ENCODE measurements around the gene FTSJ1. TPM values are rescaled to one million over a fixed set of nuclear protein-coding genes. Genes with fewer than 3 reads are reported as not detected.
A peak's percentile ranks its signal among the peaks of the same experiment; 100 is the strongest.
"Not testable (repeated sequence)": the region's sequence is repeated elsewhere in the genome, so short reads cannot be mapped to it uniquely, and the experiment has no call there.

FTSJ1 gene
- 40.3 TPM for polyA plus RNA-seq (2013, experiment 1 of 2)
- polyA plus RNA-seq (2013, experiment 2 of 2), result 41.1 TPM

- under 1% methylated on average over 75 of the region's 75 CpGs for WGBS
- no peaks in the 10 kb centered on the region for H3K27me3 ChIP-seq (ENCODE audit: insufficient read depth, low read length)
These were observed at the start of gene FTSJ1 for GRCh38 chrX:48475774-48476577. Gene FTSJ1, plus strand, starts transcription at chrX:48476199. Its CDS starts 1,849 bp downstream, at chrX:48478048.

GRCh38 chrX:48427027-48427716 lies 48.8 kb upstream of the FTSJ1 start:
- not testable (repeated sequence) for H3K4me1 ChIP-seq (ENCODE audit: insufficient read depth, low read length); H3K9me3 ChIP-seq (ENCODE audit: insufficient read depth, low read depth, low read length); H3K27ac ChIP-seq (ENCODE audit: low read depth, low read length); H3K9ac ChIP-seq (ENCODE audit: low read depth, low read length); H3K27me3 ChIP-seq (ENCODE audit: insufficient read depth, low read length); H3K36me3 ChIP-seq (ENCODE audit: insufficient read depth, low read length); H3K4me3 ChIP-seq (ENCODE audit: low read length)
- no CpG with 5 or more reads among the region's 12 CpGs for WGBS

More at GRCh38 chrX:48475774-48476577, at the start of gene FTSJ1:
- H3K9me3 ChIP-seq (ENCODE audit: insufficient read depth, low read depth, low read length), result no peaks in the 10 kb centered on the region
- peaks cover 21% of the 10 kb centered on the region; the same call in 1 of the 2 replicates for H3K4me1 ChIP-seq (ENCODE audit: insufficient read depth, low read length)
- peak within 1 kb of the TSS; percentile 54 for H3K27ac ChIP-seq (ENCODE audit: low read depth, low read length)
- H3K9ac ChIP-seq (ENCODE audit: low read depth, low read length), result peak within 1 kb of the TSS; percentile 90
- peak within 1 kb of the TSS; percentile 99 for H3K4me3 ChIP-seq (ENCODE audit: low read length)
- H3K36me3 ChIP-seq (ENCODE audit: insufficient read depth, low read length), result peaks cover 11% of the 10 kb centered on the region

- 80% methylated on average over 3 of the region's 5 CpGs for WGBS
These were observed 46.4 kb upstream of the FTSJ1 start for GRCh38 chrX:48429606-48430005.

GRCh38 chrX:48430166-48430565 lies 45.8 kb upstream of the FTSJ1 start:
- not testable (repeated sequence) for H3K4me3 ChIP-seq (ENCODE audit: low read length); H3K27me3 ChIP-seq (ENCODE audit: insufficient read depth, low read length); H3K36me3 ChIP-seq (ENCODE audit: insufficient read depth, low read length); H3K9ac ChIP-seq (ENCODE audit: low read depth, low read length); H3K27ac ChIP-seq (ENCODE audit: low read depth, low read length); H3K9me3 ChIP-seq (ENCODE audit: insufficient read depth, low read depth, low read length); H3K4me1 ChIP-seq (ENCODE audit: insufficient read depth, low read length)
- 100% methylated on average over 1 of the region's 4 CpGs for WGBS

More at GRCh38 chrX:48429606-48430005, 46.4 kb upstream of the FTSJ1 start:
- not testable (repeated sequence) for H3K27me3 ChIP-seq (ENCODE audit: insufficient read depth, low read length); H3K9ac ChIP-seq (ENCODE audit: low read depth, low read length); H3K4me1 ChIP-seq (ENCODE audit: insufficient read depth, low read length); H3K4me3 ChIP-seq (ENCODE audit: low read length); H3K9me3 ChIP-seq (ENCODE audit: insufficient read depth, low read depth, low read length); H3K27ac ChIP-seq (ENCODE audit: low read depth, low read length); H3K36me3 ChIP-seq (ENCODE audit: insufficient read depth, low read length)

- not testable (repeated sequence) for H3K9ac ChIP-seq (ENCODE audit: low read depth, low read length); H3K4me3 ChIP-seq (ENCODE audit: low read length); H3K27ac ChIP-seq (ENCODE audit: low read depth, low read length); H3K36me3 ChIP-seq (ENCODE audit: insufficient read depth, low read length); H3K9me3 ChIP-seq (ENCODE audit: insufficient read depth, low read depth, low read length); H3K4me1 ChIP-seq (ENCODE audit: insufficient read depth, low read length); H3K27me3 ChIP-seq (ENCODE audit: insufficient read depth, low read length)
- 57% methylated on average over 13 of the region's 13 CpGs for WGBS
These were observed 42.3 kb upstream of the FTSJ1 start for GRCh38 chrX:48433713-48434112.

- H3K27me3 ChIP-seq (ENCODE audit: insufficient read depth, low read length); H3K4me3 ChIP-seq (ENCODE audit: low read length); H3K9ac ChIP-seq (ENCODE audit: low read depth, low read length); H3K4me1 ChIP-seq (ENCODE audit: insufficient read depth, low read length); H3K27ac ChIP-seq (ENCODE audit: low read depth, low read length); H3K36me3 ChIP-seq (ENCODE audit: insufficient read depth, low read length); H3K9me3 ChIP-seq (ENCODE audit: insufficient read depth, low read depth, low read length): not testable (repeated sequence)
- 95% methylated on average over 2 of the region's 6 CpGs for WGBS
These were observed 28.8 kb upstream of the FTSJ1 start for GRCh38 chrX:48447201-48447600.

- H3K36me3 ChIP-seq (ENCODE audit: insufficient read depth, low read length), result no peaks in the 10 kb centered on the region
- no peak overlapping the region for H3K4me3 ChIP-seq (ENCODE audit: low read length)
- no peaks in the 10 kb centered on the region for H3K27me3 ChIP-seq (ENCODE audit: insufficient read depth, low read length)
- H3K9ac ChIP-seq (ENCODE audit: low read depth, low read length), result no peak overlapping the region
- no peaks in the 10 kb centered on the region for H3K4me1 ChIP-seq (ENCODE audit: insufficient read depth, low read length)
- H3K27ac ChIP-seq (ENCODE audit: low read depth, low read length), result no peak overlapping the region
- H3K9me3 ChIP-seq (ENCODE audit: insufficient read depth, low read depth, low read length), result no peaks in the 10 kb centered on the region
These were observed 25.9 kb upstream of the FTSJ1 start for GRCh38 chrX:48450076-48450475.

GRCh38 chrX:48451708-48452107 lies 24.3 kb upstream of the FTSJ1 start:
- no peaks in the 10 kb centered on the region for H3K36me3 ChIP-seq (ENCODE audit: insufficient read depth, low read length)
- no peak overlapping the region for H3K27ac ChIP-seq (ENCODE audit: low read depth, low read length)
- H3K9me3 ChIP-seq (ENCODE audit: insufficient read depth, low read depth, low read length), result no peaks in the 10 kb centered on the region
- H3K4me1 ChIP-seq (ENCODE audit: insufficient read depth, low read length), result no peaks in the 10 kb centered on the region
- WGBS, result 72% methylated on average over 4 of the region's 4 CpGs
- H3K9ac ChIP-seq (ENCODE audit: low read depth, low read length), result no peak overlapping the region
- H3K27me3 ChIP-seq (ENCODE audit: insufficient read depth, low read length), result no peaks in the 10 kb centered on the region
- H3K4me3 ChIP-seq (ENCODE audit: low read length), result no peak overlapping the region

- Histone ChIP-seq H3K36me3 (ENCODE audit: insufficient read depth, low read length) (peaks cover 14% of the 10 kb centered on the region), H3K9me3 (ENCODE audit: insufficient read depth, low read depth, low read length) (no peaks in the 10 kb centered on the region), H3K27me3 (ENCODE audit: insufficient read depth, low read length) (no peaks in the 10 kb centered on the region), H3K4me3 (ENCODE audit: low read length) (no peak overlapping the region), H3K27ac (ENCODE audit: low read depth, low read length) (no peak overlapping the region), H3K9ac (ENCODE audit: low read depth, low read length) (no peak overlapping the region), H3K4me1 (ENCODE audit: insufficient read depth, low read length) (no peaks in the 10 kb centered on the region)
- WGBS, result 92% methylated on average over 4 of the region's 6 CpGs
These were observed 19.2 kb upstream of the FTSJ1 start for GRCh38 chrX:48456628-48457331.

GRCh38 chrX:48458711-48459110 lies 17.3 kb upstream of the FTSJ1 start:
- H3K36me3 ChIP-seq (ENCODE audit: insufficient read depth, low read length), result peaks cover 22% of the 10 kb centered on the region
- no peaks in the 10 kb centered on the region for H3K27me3 ChIP-seq (ENCODE audit: insufficient read depth, low read length)
- no peak overlapping the region for H3K27ac ChIP-seq (ENCODE audit: low read depth, low read length)
- H3K4me1 ChIP-seq (ENCODE audit: insufficient read depth, low read length), result no peaks in the 10 kb centered on the region
- no peak overlapping the region for H3K4me3 ChIP-seq (ENCODE audit: low read length)
- H3K9ac ChIP-seq (ENCODE audit: low read depth, low read length), result no peak overlapping the region
- 92% methylated on average over 6 of the region's 6 CpGs for WGBS
- no peaks in the 10 kb centered on the region for H3K9me3 ChIP-seq (ENCODE audit: insufficient read depth, low read depth, low read length)

GRCh38 chrX:48459483-48459882 lies 16.5 kb upstream of the FTSJ1 start:
- H3K27ac ChIP-seq (ENCODE audit: low read depth, low read length), result no peak overlapping the region
- H3K36me3 ChIP-seq (ENCODE audit: insufficient read depth, low read length), result peaks cover 22% of the 10 kb centered on the region
- 95% methylated on average over 6 of the region's 6 CpGs for WGBS
- H3K4me1 ChIP-seq (ENCODE audit: insufficient read depth, low read length), result no peaks in the 10 kb centered on the region
- H3K4me3 ChIP-seq (ENCODE audit: low read length), result no peak overlapping the region
- no peaks in the 10 kb centered on the region for H3K27me3 ChIP-seq (ENCODE audit: insufficient read depth, low read length)
- H3K9ac ChIP-seq (ENCODE audit: low read depth, low read length), result no peak overlapping the region
- no peaks in the 10 kb centered on the region for H3K9me3 ChIP-seq (ENCODE audit: insufficient read depth, low read depth, low read length)
